GM10266 (cell line): ENCODE data around the gene COMMD3.

Experiments
- DNase-seq: peaks from one replicate; pipeline ENCODE4 v3.0.0; 2012; ENCODE audit errors: extremely low spot score
- CTCF ChIP-seq: IDR thresholded peaks from 2 replicates; pipeline ENCODE4 v1.5.1; 2012; ENCODE audit warnings: mild to moderate bottlenecking, low read depth; ENCODE audit not compliant: control insufficient read depth, insufficient read depth; ENCODE audit errors: missing control alignments

The COMMD3 gene

GRCh38 chr10:22314852-22315251 is 1.3 kb upstream of the COMMD3 start:
- TF ChIP-seq CTCF: no peak
- DNase-seq: no peak

- no peak for DNase-seq
Measured at GRCh38 chr10:22315455-22316285, 518 bp upstream of the COMMD3 start.

GRCh38 chr10:22317076-22317370 is 835 bp downstream of the COMMD3 start:
- TF ChIP-seq CTCF: no peak
- DNase-seq: no peak

More at GRCh38 chr10:22315455-22316285, 518 bp upstream of the COMMD3 start:
- TF ChIP-seq CTCF: no peak

GRCh38 chr10:22317771-22318565 is 1.8 kb downstream of the COMMD3 start:
- TF ChIP-seq CTCF: no peak
- DNase-seq: no peak

GRCh38 chr10:22318772-22319171 is 2.6 kb downstream of the COMMD3 start:
- TF ChIP-seq CTCF: no peak
- DNase-seq: no peak

GRCh38 chr10:22319547-22319979 is 3.4 kb downstream of the COMMD3 start:
- TF ChIP-seq CTCF: no peak
- DNase-seq: no peak
